Measurements from ENCODE around the gene ATL1.

Gene ATL1

DNA sequence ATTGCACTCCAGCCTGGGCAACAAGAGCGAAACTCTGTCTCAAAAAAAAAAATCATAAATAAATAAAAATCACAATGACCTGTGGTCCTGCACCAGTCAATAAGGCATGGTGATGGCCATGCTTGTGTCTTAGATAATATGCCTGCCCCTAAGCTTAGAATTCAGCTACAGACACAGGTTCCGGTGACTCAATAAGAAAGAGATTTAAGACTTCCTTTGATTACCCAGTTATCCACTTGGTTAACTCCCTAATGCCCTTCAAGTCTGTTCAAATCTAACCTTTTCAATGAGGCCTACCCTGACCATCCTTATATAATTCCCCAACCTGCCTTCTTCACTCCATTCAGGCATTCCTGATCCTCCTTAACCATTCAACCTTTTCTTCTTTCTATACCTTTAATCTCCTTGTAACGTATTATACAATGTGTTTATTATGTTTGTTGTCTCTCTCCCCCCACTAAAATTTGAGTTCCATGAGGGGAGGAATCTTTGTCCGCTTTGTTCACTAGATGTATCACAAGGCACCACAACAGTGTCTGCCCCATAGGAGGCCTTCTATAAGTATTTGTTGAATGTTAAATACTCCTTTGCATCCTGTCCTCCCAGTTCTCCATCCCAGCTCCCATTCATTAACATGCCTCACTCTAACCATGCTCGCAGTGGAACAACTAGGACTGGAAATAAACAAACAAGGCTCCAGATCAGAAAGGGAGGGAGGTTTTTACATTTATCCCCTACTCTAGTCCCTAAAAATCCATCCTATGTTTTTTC, 36.5 kb upstream of the ATL1 start:
- TF ChIP-seq, protein P1, sequence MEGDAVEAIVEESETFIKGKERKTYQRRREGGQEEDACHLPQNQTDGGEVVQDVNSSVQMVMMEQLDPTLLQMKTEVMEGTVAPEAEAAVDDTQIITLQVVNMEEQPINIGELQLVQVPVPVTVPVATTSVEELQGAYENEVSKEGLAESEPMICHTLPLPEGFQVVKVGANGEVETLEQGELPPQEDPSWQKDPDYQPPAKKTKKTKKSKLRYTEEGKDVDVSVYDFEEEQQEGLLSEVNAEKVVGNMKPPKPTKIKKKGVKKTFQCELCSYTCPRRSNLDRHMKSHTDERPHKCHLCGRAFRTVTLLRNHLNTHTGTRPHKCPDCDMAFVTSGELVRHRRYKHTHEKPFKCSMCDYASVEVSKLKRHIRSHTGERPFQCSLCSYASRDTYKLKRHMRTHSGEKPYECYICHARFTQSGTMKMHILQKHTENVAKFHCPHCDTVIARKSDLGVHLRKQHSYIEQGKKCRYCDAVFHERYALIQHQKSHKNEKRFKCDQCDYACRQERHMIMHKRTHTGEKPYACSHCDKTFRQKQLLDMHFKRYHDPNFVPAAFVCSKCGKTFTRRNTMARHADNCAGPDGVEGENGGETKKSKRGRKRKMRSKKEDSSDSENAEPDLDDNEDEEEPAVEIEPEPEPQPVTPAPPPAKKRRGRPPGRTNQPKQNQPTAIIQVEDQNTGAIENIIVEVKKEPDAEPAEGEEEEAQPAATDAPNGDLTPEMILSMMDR (IDR thresholded peaks at IDR 0.05; ENCODE audit: control insufficient read depth, insufficient read depth, low read depth, low read length, missing control alignments), result no peak
- no peak overlapping the region for H3K4me3 ChIP-seq (ENCODE audit: control insufficient read depth, low read depth, low read length)
- DNase-seq (ENCODE audit: low read depth), result no peak

DNA sequence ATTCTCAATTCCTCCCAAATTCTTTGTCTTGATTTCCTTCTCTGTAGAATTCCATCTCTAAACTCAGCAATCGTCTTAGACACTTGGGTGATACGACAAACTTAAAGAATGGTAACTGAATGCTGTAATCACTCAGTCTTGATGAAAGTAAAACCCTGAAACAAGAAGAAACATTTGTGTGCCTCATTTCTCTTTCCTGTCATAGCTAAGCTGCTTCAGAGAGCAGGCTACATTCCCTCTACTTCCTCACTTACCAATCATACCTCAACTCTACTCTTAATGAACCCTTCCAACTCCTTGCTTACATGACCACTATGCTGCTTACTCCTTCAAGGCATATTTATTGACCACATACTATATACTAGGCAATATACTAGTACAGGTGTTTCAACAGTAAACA, 35.9 kb upstream of the ATL1 start:
- H3K4me3 ChIP-seq (ENCODE audit: control insufficient read depth, low read depth, low read length), result no peak overlapping the region
- TF ChIP-seq, protein P1 (IDR thresholded peaks at IDR 0.05; ENCODE audit: control insufficient read depth, insufficient read depth, low read depth, low read length, missing control alignments), result no peak
- DNase-seq (ENCODE audit: low read depth), result no peak

DNA sequence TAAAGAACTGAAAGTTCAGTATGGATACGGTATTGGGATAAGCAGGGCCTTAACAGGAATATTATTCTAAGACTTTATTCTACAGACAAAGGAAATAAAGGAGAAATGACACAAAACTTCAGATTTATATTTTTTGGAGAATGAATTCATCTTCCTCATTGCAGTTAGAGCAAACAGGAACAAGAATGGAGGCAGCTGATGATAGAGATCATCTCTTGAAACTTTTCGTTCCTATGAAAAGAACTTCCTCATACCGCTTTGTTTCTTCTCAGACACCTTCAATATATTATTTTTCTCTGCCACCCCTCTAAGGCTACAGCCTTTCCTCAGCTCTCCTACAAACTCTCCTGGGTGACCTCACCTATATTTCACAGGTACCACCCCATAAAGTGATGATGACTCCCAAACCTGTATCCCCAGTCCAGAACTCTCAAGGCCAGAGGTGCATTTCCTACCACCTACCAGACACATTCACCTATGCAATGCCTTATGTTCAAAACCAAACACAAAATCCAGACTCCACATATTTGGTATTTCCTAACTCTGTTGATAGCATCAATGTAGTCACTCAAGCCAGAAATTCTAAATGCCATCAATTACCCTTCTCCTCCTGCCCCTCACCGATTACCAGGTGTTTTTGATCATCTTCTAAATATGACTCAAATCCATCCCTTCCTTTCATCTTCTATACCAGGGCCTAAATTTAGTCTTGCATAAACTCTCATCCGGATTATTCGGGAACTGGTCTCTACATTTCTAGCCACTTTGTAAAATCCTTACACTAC, 35.0 kb upstream of the ATL1 start:
- TF ChIP-seq, protein P1 (IDR thresholded peaks at IDR 0.05; ENCODE audit: control insufficient read depth, insufficient read depth, low read depth, low read length, missing control alignments), result no peak

DNA sequence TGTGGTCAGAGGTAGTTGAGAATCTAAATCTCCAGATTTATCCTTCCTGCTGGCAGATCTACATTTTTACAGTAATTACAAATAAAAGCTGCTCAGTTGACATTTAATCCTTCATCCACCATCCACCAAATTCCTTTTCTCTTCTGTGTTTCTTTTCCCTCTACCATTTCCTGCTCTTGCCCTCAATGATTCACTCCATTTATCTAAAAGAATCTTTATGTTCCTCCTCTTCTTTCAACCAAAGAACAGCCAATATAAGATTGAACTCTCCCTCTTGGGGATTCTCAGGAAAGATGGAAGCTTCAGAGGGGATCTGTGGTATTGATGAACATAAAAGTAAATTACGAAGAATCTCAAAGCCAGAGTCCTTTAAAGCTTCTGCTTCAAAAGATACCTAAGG, 31.9 kb upstream of the ATL1 start:
- TF ChIP-seq, protein P1 (IDR thresholded peaks at IDR 0.05; ENCODE audit: control insufficient read depth, insufficient read depth, low read depth, low read length, missing control alignments), result no peak
- no peak overlapping the region for H3K4me3 ChIP-seq (ENCODE audit: control insufficient read depth, low read depth, low read length)
- DNase-seq (ENCODE audit: low read depth), result no peak

More for the DNA sequence above, 35.0 kb upstream of the ATL1 start:
- no peak overlapping the region for H3K4me3 ChIP-seq (ENCODE audit: control insufficient read depth, low read depth, low read length)
- DNase-seq (ENCODE audit: low read depth), result no peak

DNA sequence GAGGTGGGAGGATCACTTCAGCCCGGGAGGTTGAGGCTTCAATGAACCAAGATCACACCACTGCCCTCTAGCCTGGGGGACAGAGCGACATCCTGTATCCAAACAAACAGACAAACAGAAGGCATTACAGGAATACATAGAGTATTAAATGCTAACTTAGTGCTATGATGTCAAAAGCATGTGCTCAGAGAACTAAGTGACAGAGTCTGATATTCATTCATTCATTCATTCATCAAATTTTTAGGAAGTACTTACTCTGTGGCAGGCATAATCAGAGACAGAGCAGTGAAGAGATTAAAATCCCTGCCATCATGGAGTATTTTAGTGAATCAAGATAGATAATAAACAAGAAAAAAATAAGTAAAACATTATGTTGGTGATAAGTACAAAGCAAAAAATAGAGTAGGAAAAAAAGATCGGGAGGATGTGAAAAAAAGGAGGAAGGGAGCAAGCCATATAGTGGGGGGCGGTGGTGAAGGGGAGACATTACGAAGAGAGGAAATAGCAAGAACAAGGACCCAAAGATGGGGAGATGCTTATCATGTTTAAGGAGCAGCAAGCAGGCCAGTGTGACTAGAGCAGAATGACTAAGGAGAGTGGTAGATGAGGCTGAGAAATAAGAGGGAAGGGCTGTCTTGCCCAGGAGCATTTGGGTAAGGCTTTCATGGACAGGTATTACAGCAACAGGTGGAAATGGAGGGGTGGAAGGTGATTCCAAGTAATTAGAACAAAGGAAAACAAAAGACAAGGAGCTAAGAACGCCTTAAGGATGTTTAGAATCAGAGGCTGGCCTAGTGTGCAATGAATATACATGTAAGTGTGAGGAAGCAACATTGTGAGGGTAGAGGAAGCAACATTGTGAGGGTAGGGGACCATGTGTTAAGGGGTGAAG, 30.4 kb upstream of the ATL1 start:
- TF ChIP-seq, protein P1 (IDR thresholded peaks at IDR 0.05; ENCODE audit: control insufficient read depth, insufficient read depth, low read depth, low read length, missing control alignments), result no peak
- H3K4me3 ChIP-seq (ENCODE audit: control insufficient read depth, low read depth, low read length), result peak overlapping the region; percentile 32
- no peak for DNase-seq (ENCODE audit: low read depth)

DNA sequence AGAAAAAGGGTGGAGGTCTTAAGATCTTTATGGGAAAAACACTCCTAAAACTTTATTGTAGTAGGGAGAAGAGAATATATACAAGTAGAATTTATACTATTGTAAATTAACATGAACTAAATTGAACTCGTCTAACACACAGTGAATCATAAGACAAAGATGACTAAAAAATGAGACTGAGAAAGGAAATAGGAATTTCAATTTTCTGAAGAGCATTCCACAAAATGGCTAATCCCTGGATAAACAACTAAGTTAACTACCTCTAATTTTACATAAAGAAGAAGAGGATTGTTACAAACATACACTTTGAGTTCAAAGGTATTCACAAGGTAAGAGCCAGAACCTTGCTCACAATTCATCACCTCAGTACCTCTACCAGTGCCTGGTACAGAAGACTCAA, 29.6 kb upstream of the ATL1 start:
- H3K4me3 ChIP-seq (ENCODE audit: control insufficient read depth, low read depth, low read length), result peak overlapping the region; percentile 62
- TF ChIP-seq, protein P1 (IDR thresholded peaks at IDR 0.05; ENCODE audit: control insufficient read depth, insufficient read depth, low read depth, low read length, missing control alignments), result no peak
- DNase-seq (ENCODE audit: low read depth), result no peak

Data from AG09309 (cell line).